Neuronal stem cell (in vitro differentiated cells): ENCODE data around the gene C4orf54.
A peak's percentile ranks its signal among the peaks of the same experiment; 100 is the strongest.

Experiments
- DNase-seq: peaks from one replicate; pipeline ENCODE4 v3.0.0-alpha.2; 2013; ENCODE audit warnings: low spot score
- H2AFZ ChIP-seq: one replicate; pipeline ENCODE4 v1.6.1; 2013; ENCODE audit warnings: mild to moderate bottlenecking, low read length, inconsistent platforms
- H2AK5ac ChIP-seq: 2 replicates; pipeline ENCODE4 v1.6.1; 2013; ENCODE audit warnings: low read depth, mild to moderate bottlenecking, inconsistent platforms, low read length, moderate library complexity, mixed read lengths
- H2BK120ac ChIP-seq: 2 replicates; pipeline ENCODE4 v1.6.1; 2013; ENCODE audit warnings: low read depth, mild to moderate bottlenecking, inconsistent platforms, low read length, moderate library complexity, mixed read lengths
- H2BK12ac ChIP-seq: one replicate; pipeline ENCODE4 v1.6.1; 2013; ENCODE audit warnings: low read length, inconsistent platforms
- H2BK15ac ChIP-seq: 2 replicates; pipeline ENCODE4 v1.6.1; 2013; ENCODE audit warnings: mild to moderate bottlenecking, low read length, inconsistent platforms, mixed read lengths
- H2BK5ac ChIP-seq: one replicate; pipeline ENCODE4 v1.6.1; 2013; ENCODE audit warnings: inconsistent platforms, mild to moderate bottlenecking, low read length, moderate library complexity
- H3K14ac ChIP-seq: one replicate; pipeline ENCODE4 v1.6.1; 2013; ENCODE audit warnings: low read length, inconsistent platforms
- H3K18ac ChIP-seq: 2 replicates; pipeline ENCODE4 v1.6.1; 2013; ENCODE audit warnings: low read length, inconsistent platforms
- H3K23ac ChIP-seq: 2 replicates; pipeline ENCODE4 v1.6.1; 2013; ENCODE audit warnings: low read depth, mild to moderate bottlenecking, mixed read lengths, low read length, inconsistent platforms; ENCODE audit not compliant: poor library complexity
- H3K27ac ChIP-seq: replicated peaks from 3 replicates; pipeline ENCODE4 v1.5.1; 2013; ENCODE audit warnings: low read length, inconsistent platforms
- H3K27me3 ChIP-seq, 3 experiments: 2 replicates each; pipeline ENCODE4 v1.6.1; 2013; ENCODE audit warnings: low read length in 3 of 3, mild to moderate bottlenecking in 2 of 3, inconsistent platforms in 1 of 3, low read depth in 1 of 3, mixed read lengths in 1 of 3, moderate library complexity in 1 of 3; ENCODE audit not compliant: control insufficient read depth in 3 of 3, insufficient read depth in 3 of 3
- H3K36me3 ChIP-seq, 2 donors: replicated peaks in 1 of 2; 2 replicates each; pipeline ENCODE4 v1.6.1; 2013; ENCODE audit warnings: low read length in 2 of 2; ENCODE audit not compliant: control insufficient read depth in 2 of 2, insufficient read depth in 2 of 2
- H3K4ac ChIP-seq: 2 replicates; pipeline ENCODE4 v1.6.1; 2013; ENCODE audit warnings: inconsistent platforms, mild to moderate bottlenecking, low read length, moderate library complexity
- H3K4me1 ChIP-seq, 2 donors: 1 replicate in 1 of 2; 2 replicates in 1 of 2; pipeline ENCODE4 v1.6.1; 2013; ENCODE audit warnings: low read length in 2 of 2, low read depth in 1 of 2; ENCODE audit not compliant: control insufficient read depth in 2 of 2, insufficient read depth in 1 of 2
- H3K4me2 ChIP-seq: one replicate; pipeline ENCODE4 v1.6.1; 2013; ENCODE audit warnings: mild to moderate bottlenecking, low read length, inconsistent platforms; ENCODE audit not compliant: insufficient read depth, poor library complexity, severe bottlenecking
- H3K4me3 ChIP-seq, 2 donors: 2 replicates each; pipeline ENCODE4 v1.5.1; 2013; ENCODE audit warnings: low read length in 2 of 2, mild to moderate bottlenecking in 2 of 2, inconsistent platforms in 1 of 2, moderate library complexity in 1 of 2
- H3K79me1 ChIP-seq: one replicate; pipeline ENCODE4 v1.6.1; 2013; ENCODE audit warnings: low read depth, mild to moderate bottlenecking, inconsistent platforms, low read length, moderate library complexity
- H3K9ac ChIP-seq: one replicate; pipeline ENCODE4 v1.6.1; 2013; ENCODE audit warnings: mild to moderate bottlenecking, low read depth, low read length, inconsistent platforms; ENCODE audit not compliant: poor library complexity
- H3K9me3 ChIP-seq, 2 donors: replicated peaks in 1 of 2; 2 replicates each; pipeline versions ENCODE3 to v1.6.1; 2013; ENCODE audit warnings: low read length in 2 of 2, mild to moderate bottlenecking in 2 of 2, inconsistent platforms in 1 of 2, low read depth in 1 of 2, mixed read lengths in 1 of 2, moderate library complexity in 1 of 2; ENCODE audit not compliant: control insufficient read depth in 2 of 2, insufficient read depth in 1 of 2
- H4K8ac ChIP-seq: one replicate; pipeline ENCODE4 v1.6.1; 2013; ENCODE audit warnings: low read depth, mild to moderate bottlenecking, inconsistent platforms, low read length, moderate library complexity
- H4K91ac ChIP-seq: one replicate; pipeline ENCODE4 v1.6.1; 2013; ENCODE audit warnings: low read length, low read depth, mild to moderate bottlenecking, inconsistent platforms; ENCODE audit not compliant: poor library complexity
- WGBS, 2 donors: extraction: QIAGEN DNeasy Blood & Tissue Kit; methylation state at CpG; one replicate each; pipeline ENCODE4 v1.1.7; 2013; ENCODE audit warnings: missing lambda C conversion rate in 2 of 2, mixed read lengths in 1 of 2; ENCODE audit not compliant: insufficient read length in 2 of 2, insufficient replicate concordance in 1 of 2; ENCODE audit errors: extremely low coverage in 2 of 2; 5-methylcytosine and 5-hydroxymethylcytosine counted together

Gene C4orf54

DNA sequence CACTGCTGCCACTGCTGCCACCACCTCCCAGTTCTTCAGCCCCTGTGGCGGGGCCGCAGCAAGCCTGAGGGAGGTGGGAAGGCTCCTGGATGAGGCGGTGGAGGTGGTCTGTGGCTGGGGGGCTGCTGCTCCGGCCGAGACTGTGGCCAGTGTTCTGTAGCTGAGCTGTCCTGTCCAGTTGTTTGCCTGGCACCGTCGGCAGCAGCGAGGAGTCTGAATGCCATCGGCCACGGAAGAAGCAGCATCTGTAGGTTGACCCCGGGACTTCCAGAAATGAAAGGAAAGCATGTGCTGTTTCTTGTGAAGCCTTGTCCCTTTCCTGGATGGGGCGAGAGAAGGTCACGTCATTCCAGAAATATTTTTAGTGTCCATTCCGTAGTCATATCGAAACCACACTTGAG, 3.3 kb downstream of the C4orf54 start:
- H2AK5ac ChIP-seq: peak overlapping the region; percentile 36
- H3K4ac ChIP-seq: no peak overlapping the region
- no peak overlapping the region for H4K91ac ChIP-seq
- H3K4me3 ChIP-seq: no peak overlapping the region
- no peaks in the 10 kb centered on the region for H3K9me3 ChIP-seq
- no peaks in the 10 kb centered on the region for H3K27me3 ChIP-seq
- H2BK15ac ChIP-seq: no peak overlapping the region
- peak overlapping the region; percentile 7 for H3K9ac ChIP-seq
- no peak overlapping the region for H4K8ac ChIP-seq
- H3K14ac ChIP-seq: no peak overlapping the region
- H2BK12ac ChIP-seq: no peak overlapping the region
- no peaks in the 10 kb centered on the region for H3K36me3 ChIP-seq
- H3K18ac ChIP-seq: peak overlapping the region; percentile 52
- H3K4me1 ChIP-seq: no peaks in the 10 kb centered on the region
- no peak overlapping the region for H3K27ac ChIP-seq
- H3K23ac ChIP-seq: no peak overlapping the region
- H3K79me1 ChIP-seq: no peaks in the 10 kb centered on the region
- H2AFZ ChIP-seq: peak overlapping the region; percentile 5
- no peak overlapping the region for H2BK5ac ChIP-seq
- H2BK120ac ChIP-seq: no peak overlapping the region
- WGBS, 2 donors: no CpG with 5 or more reads among the region's 15 CpGs
- DNase-seq: no peak
- H3K4me2 ChIP-seq: no peak overlapping the region

DNA sequence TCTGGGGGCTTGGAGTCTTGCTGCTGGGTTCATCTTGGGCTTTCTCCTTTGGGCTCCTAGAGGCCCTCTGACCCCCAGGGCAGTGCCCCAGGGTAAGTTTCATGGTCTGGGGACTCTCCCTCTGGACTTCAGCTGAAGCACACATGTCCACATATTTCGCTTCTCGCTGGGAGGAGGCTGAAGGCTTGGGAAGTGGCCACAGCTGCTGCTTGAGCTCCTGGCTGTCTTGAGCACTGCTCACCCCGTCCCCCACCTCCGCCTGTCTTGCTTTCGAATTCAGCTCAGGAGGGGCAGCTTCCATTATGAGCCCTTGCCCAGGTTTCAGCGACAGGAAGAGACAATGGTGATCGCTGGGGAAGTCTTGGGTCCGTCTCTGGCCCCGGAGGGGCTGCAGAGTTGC, 3.7 kb downstream of the C4orf54 start:
- Histone ChIP-seq H3K79me1 (no peaks in the 10 kb centered on the region), H3K4ac (no peak overlapping the region), H3K18ac (no peak overlapping the region), H3K36me3 (no peaks in the 10 kb centered on the region), H3K23ac (no peak overlapping the region), H2BK12ac (no peak overlapping the region), H4K91ac (no peak overlapping the region), H2AFZ (peak overlapping the region; percentile 5), H3K14ac (no peak overlapping the region), H3K9me3 (no peaks in the 10 kb centered on the region), H4K8ac (no peak overlapping the region), H3K27ac (no peak overlapping the region), H2BK15ac (no peak overlapping the region), H3K4me1 (peaks cover 0 to 2% of the 10 kb centered on the region in 2 donors), H2BK120ac (no peak overlapping the region), H2BK5ac (no peak overlapping the region), H3K4me3 (no peak overlapping the region), H2AK5ac (peak overlapping the region; percentile 36), H3K27me3 (no peaks in the 10 kb centered on the region), H3K4me2 (no peak overlapping the region), H3K9ac (no peak overlapping the region)
- DNase-seq: no peak
- WGBS, 2 donors: no CpG with 5 or more reads among the region's 9 CpGs

- H3K4me3 ChIP-seq: no peak overlapping the region
These were observed 4.8 kb downstream of the C4orf54 start for GRCh38 chr4:99652596-99653436.

GRCh38 chr4:99651811-99652485, 5.7 kb downstream of the C4orf54 start:
- no peak overlapping the region for H2BK5ac ChIP-seq
- H3K23ac ChIP-seq: no peak overlapping the region
- H3K4me3 ChIP-seq: no peak overlapping the region
- H3K9me3 ChIP-seq: no peaks in the 10 kb centered on the region
- no peak overlapping the region for H2BK12ac ChIP-seq
- no peak overlapping the region for H3K4ac ChIP-seq
- H2AFZ ChIP-seq: no peak overlapping the region
- H3K27ac ChIP-seq: no peak overlapping the region
- no peak overlapping the region for H4K91ac ChIP-seq
- whole genome bisulfite sequencing, 2 donors: no CpG with 5 or more reads among the region's 49 CpGs
- no peaks in the 10 kb centered on the region for H3K79me1 ChIP-seq
- no peaks in the 10 kb centered on the region for H3K36me3 ChIP-seq
- H3K9ac ChIP-seq: no peak overlapping the region
- no peak for DNase-seq
- H3K4me1 ChIP-seq: peaks cover 0 to 11% of the 10 kb centered on the region in 2 donors
- H3K4me2 ChIP-seq: no peak overlapping the region
- no peak overlapping the region for H4K8ac ChIP-seq
- H2AK5ac ChIP-seq: no peak overlapping the region
- no peaks in the 10 kb centered on the region for H3K27me3 ChIP-seq
- H2BK120ac ChIP-seq: no peak overlapping the region
- H2BK15ac ChIP-seq: peak overlapping the region; percentile 78
- no peak overlapping the region for H3K14ac ChIP-seq
- no peak overlapping the region for H3K18ac ChIP-seq

More at GRCh38 chr4:99652596-99653436, 4.8 kb downstream of the C4orf54 start:
- Histone ChIP-seq H3K14ac (no peak overlapping the region), H3K9ac (no peak overlapping the region), H3K79me1 (no peaks in the 10 kb centered on the region), H2AK5ac (peak overlapping the region; percentile 51), H3K27me3 (no peaks in the 10 kb centered on the region), H3K27ac (no peak overlapping the region), H2BK5ac (peak overlapping the region; percentile 3), H4K8ac (no peak overlapping the region), H2BK15ac (no peak overlapping the region), H3K18ac (peak overlapping the region; percentile 40), H3K4ac (peak overlapping the region; percentile 37), H2BK120ac (no peak overlapping the region), H3K4me2 (no peak overlapping the region), H3K23ac (peak overlapping the region; percentile 62), H2AFZ (no peak overlapping the region), H3K4me1 (peaks cover 0 to 11% of the 10 kb centered on the region in 2 donors), H4K91ac (no peak overlapping the region), H2BK12ac (no peak overlapping the region), H3K9me3 (no peaks in the 10 kb centered on the region), H3K36me3 (no peaks in the 10 kb centered on the region)
- DNase-seq: no peak
- no CpG with 5 or more reads among the region's 43 CpGs for WGBS, 2 donors
